ENCODE results near the gene FAM193A.
"Not testable (repeated sequence)": the region's sequence is repeated elsewhere in the genome, so short reads cannot be mapped to it uniquely, and the experiment has no call there.

Gene FAM193A

DNA sequence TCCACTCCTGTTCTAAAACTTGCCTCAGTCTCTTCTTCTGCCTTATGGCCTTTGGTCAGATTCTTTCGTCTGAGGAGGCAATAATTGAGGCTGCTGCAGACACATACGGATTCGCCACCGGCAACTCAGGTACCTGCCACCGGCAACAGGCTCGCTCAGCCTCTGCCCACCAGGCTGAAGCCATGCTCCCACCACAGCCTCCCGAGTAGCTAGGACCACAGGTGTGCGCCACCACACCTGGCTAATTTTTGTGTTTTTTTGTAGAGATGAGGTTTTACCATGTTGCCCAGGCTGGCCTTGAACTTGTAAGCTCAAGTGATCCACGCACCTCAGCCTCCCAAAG lies 193.1 kb downstream of the FAM193A start:
- DNase-seq (ENCODE audit: low spot score), result no peak

DNA sequence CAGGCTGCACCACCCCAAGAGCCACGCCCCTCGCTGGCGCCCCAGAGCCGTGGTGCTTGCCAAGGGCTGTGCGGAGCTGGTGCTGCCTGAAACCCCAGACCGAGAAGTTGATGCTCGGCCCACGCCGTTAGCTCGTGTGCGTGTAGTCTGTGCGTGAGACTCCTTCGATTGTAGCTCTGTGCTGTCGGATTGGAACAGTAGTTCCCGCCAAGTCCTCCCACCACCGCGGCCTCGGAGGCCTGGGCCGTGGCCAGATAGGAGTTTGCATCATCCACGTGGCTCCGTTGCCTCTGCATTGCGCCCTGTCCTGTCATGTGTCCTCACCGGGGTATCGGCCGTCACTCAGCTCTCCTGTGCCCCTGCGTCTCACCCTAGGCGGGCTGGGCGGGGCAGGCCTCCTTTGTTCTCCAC lies 195.5 kb downstream of the FAM193A start:
- no peak for DNase-seq (ENCODE audit: low spot score)

DNA sequence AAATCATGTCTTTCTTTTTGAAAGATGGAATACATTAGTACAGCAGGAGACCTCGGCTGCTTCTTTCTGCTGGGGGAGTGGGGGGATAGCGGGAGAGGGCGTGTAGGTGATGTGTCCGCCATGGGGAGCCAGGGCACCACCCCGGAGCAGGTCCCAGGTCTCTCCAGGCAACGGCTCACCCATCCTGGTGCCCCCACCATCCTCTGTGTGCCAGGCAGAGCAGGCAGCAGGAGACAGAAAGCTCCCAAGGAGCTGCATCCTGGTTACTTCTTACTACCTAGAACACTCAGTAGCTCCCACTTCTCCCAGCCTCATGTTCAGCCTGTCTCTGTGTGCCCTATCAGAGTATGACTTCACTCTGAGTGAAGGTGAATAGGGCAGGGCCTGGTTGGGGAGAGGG lies 196.1 kb downstream of the FAM193A start:
- DNase-seq (ENCODE audit: low spot score), result no peak

DNA sequence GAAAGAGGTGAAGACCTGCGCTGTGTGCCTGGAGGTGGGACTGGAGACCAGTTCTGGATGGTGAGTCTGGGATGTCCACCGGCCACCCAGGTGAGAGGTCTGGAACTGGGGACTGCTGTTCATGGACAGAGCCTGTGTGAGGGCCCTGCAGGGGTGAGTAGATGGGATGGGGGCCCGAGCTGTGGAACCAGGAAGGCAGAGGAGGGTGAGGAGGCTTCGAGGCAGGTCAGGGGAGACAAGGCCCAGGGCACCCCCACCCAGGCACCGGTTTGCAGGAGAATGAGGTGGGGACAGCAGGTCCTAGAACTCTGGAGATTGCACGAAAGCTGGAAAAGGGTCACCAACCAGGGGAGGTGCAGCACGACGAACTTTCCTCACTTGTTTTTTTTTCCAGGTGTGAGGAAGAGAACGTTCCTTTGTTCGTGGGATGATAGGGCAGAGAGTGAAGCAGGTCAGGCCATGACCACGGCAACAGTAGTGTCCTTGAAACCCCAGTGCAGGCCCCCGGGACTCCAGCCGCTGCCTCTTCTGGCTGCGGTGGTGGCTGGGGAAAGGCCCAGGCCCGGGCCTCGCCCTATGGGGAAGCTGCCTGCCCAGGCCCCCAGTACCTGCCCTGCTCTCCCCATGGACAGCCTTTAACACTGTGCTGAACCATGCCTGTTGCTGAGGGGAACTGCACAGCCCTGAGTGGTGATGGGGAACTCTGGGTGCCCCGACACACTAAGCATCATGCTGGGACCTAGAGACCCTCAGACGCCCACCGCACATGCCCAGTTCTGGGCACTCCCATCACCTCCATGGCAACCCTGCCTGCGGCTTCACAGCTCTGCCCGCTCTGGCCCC lies 196.8 kb downstream of the FAM193A start:
- DNase-seq (ENCODE audit: low spot score), result no peak

DNA sequence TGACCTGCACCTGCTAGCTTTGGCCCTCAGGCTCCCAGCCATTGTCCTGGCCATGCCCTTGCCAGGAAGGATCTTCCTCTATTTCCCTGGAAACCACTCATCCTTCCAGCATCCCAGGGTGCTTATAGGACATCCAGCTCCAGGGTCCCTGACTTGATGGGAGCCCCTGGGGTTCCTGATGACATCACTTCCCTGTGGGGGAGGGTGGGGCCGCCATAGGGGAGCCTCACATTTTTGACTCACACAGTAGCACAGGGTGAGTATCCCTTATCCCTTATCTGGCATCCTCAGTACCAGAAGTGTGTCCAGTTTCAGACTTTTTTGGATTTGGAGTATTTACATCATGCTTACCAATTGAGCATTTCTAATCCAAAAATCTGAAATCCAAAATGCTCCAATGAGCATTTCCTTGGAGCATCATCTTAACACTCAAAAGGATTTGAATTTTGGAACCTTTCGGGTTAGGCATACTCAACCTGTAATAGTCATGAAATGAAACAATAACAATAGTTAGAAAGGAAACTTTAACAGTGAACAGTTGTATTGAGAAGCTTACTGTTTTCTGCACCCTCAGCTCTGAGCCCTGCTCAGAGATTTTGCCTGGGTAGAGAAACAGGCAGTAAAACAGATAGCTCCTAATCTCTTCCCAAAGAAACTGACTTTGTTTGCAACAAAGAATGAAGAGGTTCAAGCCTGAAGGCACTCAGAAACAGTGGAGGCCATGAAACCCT lies 197.6 kb downstream of the FAM193A start:
- no peak for DNase-seq (ENCODE audit: low spot score)

DNA sequence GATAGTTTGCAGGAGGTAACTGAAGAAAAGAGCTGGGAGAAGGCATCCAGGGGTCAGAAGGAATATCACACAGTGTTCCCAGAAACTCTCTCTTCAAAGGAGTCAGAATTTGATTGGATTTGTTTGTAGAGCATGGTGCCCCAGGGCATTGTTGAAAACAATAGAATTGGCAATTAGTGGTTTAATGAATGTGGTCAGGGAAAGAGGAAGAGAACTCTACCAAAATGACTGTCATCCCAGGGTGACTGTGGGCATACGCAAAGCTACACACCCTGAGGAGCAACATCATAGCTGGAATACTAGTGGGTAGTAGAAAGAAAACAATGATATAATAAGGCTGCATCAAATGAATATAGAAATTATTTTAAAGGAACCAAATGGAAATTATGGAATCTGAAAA lies 198.2 kb downstream of the FAM193A start:
- DNase-seq (ENCODE audit: low spot score), result no peak

DNA sequence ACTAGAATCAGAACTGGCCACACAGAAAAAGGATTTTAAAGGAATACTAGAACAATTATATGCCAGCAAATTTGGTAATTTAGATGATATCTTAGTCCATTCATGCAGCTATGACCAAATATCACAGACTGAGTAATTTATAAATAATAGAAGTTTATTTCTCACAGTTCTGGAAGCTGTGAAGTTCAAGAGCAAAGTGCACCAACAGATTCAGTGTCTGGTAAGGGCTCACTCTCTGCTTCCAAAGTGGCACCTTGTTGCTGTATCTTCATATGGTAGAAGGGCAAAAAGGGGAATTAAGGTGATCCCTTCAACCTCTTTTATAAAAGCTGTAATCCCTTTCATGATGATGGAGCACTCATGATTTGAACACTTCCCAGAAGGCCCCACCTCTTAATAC lies 199.4 kb downstream of the FAM193A start:
- DNase-seq (ENCODE audit: low spot score), result no peak

DNA sequence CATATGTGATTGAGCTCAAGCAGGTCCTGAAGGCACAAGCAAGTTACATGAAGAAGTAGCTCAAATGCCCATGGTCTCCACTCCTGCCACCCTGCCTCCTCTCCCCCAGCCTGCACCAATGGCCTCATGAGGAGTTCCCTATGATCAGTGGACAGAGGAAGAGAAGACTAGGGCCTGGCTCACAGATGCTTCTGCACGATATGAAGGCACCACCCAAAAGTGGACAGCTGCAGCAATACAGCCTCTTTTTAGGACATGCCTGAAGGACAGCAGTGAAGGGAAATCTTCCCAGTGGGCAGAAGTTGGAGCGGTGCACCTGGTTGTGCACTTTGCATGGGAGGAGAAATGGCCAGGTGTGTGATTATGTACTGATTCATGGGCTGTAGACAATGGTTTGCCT lies 201.8 kb downstream of the FAM193A start:
- not testable (repeated sequence) for DNase-seq (ENCODE audit: low spot score)

DNA sequence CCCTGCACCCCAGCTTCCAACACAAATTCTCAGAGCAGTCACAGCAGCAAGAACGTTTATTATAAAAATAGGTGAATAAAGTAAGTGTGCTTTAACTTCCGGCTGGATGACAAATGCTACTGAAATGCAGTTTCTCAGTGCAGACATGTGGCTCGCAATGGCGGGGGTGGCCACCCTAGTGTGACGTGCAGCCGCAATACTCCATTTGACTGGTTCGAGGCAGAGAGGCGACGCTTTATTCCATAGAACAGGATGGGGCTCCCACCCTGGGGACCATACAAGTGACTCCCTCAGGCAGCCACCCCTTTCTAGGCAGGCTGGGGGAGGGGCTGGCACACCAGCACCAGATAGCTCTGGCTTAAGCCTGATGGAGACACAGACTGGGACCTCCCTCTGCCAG lies 205.2 kb downstream of the FAM193A start:
- DNase-seq (ENCODE audit: low spot score), result no peak

DNA sequence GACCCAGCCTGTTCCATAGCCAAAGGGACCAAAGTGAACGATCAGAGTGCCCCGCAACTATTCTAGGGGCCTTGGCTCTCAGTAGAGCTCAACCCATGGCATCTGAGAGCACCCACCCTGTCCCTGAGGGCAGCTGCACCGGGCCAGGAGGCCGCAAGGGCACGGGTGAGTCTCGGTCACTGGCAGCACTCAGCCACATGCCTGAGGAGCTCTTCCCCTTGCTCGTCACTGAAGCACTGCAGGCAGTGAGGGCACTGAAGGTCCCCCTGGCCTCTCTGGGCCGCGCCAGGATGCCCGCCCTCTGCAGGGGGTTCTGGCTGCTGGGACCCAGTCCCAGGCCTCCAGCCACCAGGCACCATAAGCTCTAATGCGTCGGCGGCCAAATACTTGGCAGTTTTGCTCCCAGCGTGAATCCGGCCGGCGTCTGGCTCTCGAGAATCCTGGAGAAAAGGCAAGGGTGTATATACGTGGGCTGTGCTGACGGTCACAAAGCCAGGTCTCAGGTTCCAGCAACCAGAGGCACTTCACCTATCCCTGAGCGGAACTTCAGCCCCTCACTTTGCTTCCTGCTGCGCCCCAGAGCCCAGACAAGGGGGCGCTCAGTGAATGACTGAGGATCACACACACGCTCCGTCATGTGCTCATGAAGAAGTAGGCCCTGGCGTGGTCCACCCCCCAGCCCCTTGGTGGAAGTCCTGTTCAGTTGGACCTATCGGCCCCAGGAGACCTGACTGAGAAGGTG lies 205.8 kb downstream of the FAM193A start:
- DNase-seq (ENCODE audit: low spot score), result no peak

DNA sequence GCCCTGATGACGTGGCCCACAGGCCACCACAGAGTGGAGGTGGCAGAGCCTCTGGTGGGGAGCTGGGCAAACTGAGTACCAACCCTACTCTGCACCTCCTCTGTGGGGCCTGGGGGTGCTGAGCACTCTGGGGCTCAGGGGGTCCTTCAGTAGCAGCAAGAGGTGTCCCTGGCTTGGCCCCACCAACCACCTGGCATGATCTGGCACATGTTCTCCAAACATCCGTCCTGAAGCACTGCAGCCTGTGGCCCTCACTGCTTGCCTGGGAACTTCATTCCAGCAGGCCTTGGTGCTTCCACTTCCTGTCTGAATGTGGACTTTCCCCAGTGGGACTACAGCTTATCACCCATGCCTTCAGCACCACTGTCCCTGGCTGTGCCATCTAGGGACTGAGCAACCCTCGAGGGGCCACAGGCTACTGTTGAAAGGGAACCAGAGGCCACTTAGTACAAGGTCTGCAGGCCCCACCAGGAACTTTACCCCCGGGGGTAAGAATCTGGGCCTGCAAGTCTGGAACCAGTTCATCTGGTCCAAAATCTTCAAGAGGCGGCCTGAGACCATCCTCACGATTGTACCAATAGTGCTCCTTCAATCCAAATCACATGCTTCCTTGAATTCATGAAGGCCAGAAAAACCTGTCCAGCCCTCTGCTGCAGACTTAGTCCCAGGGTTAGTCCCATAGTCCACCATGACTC lies 206.5 kb downstream of the FAM193A start:
- DNase-seq (ENCODE audit: low spot score), result no peak

DNA sequence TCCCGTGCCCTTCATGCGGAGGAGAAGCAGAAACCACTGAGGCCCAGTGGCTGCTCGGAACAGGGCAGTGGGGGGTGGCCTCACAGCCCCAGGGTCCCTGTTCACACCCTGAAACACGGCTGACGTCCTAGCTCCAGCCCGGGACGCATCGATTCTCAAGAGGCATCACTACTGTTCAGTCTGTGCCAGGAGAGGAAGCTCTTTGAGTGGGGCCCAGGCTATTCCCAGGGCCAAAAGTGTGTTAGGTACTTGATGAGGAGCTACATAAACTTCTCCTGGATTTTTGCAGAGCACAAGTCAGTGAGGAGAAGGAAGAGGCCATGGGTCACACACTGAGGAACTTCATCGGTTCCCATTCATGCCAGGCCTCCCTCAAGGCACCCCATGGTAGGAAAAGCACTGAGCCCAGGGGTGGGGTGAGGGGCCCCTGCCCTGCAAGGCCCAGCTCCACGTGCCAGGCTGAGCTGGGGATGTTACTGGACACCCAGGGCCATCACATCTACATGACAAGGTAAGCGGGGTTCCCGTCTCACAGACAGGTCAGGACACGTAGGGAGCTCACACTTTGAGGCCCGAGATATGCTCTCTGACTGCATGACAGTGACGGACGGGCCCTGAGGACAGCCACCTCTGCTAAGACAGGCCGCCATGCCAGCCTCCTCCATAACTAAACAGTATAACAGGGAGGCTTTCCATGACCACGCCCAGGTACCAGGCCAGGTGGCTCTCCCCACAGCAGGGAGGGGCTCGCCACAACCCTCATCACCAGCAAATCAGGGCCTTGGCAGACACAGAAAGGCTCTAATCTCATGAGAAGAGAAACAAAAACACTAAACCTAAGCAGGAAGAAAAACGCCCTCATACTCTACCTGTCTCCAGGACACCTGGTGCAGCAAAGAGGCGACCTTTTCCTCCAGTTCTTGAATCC lies 207.3 kb downstream of the FAM193A start:
- peak; percentile 2 for DNase-seq (ENCODE audit: low spot score)

DNA sequence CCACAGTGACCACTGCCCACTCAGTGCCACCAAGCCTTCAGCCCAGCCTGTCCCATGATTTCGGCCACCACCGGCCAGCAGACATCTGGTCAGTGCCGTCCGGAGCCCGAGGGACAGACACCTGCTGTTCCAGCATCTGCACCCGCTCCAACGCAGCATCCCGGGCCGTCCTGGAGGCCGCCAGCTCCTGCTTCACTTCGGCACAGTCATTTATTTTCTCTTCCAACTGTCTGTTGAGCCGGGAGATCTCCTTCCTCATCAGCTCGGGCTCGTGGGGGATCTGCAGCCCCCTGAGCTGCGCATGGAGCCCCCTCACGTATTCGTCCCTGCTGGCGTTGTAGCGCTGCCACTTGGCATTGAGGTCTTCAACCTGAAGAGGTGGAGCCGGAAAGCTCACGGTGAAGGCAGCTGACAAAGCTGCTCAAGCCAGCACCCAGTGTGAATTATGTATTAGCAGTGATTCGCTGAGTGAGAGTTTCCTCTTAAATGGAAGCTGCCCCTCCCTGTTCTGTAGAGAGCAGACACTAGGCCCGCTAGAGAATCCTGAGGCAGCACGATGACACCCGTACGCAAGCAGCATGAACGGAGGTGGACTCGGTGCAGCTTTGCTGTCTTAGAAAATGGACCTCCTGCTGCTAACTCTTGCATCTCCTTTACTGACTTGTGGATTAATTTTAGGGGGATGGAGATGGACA lies 208.3 kb downstream of the FAM193A start:
- DNase-seq (ENCODE audit: low spot score), result no peak

DNA sequence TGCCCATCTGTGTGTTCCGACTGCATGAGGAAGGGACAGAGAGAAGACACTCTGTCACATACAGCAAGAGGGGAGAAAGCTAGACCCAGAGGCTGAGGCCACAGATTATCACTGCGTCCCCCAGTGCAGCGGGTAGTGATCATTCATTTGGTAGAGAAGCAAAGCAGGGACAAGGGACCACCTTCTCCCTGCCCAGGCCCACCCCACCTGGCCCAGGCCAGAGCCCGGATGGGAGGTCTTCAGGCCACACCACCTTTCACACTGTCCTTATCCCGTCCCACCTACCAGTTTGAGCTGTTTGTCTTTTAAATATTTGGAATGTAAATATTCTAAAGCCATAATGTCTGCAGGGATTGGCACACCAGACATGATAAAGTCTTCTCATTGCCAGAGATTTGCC lies 209.1 kb downstream of the FAM193A start:
- no peak for DNase-seq (ENCODE audit: low spot score)

DNA sequence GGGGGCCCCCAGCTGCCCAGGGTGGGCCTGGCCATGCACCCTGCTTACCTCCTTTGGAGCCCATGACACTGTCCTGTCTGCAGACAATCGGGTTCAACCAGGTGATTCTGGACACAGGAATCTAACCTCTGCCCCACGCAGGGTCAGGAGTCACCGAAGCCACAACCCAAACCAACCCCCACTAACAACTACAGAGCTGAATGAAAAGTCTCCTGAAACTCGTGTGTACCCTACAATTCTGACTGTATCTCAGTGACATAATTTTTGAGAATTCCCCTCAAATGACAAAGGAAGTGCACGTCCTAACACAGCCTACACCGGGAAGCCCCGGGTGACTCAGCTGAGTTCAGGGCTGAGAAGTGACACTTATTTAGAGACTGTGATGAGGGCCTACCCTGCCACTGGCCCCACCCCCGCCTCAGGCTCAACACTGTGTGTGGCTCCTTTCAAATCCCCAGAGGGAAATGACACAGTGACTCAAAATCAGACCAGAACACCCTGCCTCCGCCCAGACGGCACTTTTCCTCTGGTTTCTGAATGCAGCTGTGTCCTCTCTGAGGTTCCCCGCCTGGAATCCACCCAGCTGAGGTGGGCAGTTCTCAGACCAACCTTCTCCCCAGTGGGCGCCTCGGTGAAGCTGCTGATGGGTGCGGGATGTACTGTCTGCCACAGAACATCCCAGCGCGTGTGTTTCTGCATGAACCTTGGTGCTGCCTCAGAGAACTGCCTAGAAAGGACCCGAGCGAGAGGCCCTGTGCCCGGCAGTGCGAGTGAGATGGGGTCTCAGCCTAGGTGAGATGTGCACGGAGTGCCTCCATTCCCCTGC lies 209.7 kb downstream of the FAM193A start:
- peak; percentile 70 for DNase-seq (ENCODE audit: low spot score)

DNA sequence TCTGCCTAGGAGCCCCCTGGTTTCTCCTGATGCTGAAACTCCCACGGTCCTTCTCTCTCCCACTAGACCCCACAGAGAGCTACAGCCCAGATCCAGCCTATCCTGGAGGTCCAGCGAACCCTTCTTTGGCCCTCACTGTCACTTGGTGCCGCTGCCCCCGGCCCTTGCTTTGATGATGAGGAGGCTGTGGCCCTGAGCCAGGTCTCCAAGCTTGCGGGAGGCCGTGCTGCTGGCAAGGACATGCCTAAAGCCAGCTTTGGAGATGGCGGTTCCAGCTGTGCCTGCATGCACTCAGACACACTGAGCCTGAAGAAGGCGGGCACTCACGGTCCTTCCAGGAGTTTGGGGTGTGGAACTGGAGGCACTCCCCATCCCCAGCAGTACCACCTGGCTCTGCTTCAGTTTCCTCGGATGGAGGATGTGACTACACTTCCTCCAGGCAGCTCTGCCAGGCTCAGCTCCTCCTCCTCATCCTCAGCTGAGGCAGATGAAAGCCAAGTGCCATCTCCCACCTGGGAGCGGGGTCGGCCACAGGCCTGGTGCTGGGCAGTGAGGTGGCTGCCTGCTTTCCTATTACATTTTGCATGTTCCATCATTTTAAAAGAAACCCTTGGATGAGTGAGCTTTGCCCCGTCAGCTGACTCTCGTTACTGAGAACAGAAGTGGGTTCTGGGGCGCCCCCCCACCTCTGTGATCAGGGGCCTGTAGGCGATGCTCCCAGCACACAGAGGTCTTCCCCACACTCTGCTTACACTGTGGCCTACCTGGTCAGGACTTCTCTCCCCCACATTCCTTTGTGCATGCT lies 210.6 kb downstream of the FAM193A start:
- DNase-seq (ENCODE audit: low spot score), result no peak

DNA sequence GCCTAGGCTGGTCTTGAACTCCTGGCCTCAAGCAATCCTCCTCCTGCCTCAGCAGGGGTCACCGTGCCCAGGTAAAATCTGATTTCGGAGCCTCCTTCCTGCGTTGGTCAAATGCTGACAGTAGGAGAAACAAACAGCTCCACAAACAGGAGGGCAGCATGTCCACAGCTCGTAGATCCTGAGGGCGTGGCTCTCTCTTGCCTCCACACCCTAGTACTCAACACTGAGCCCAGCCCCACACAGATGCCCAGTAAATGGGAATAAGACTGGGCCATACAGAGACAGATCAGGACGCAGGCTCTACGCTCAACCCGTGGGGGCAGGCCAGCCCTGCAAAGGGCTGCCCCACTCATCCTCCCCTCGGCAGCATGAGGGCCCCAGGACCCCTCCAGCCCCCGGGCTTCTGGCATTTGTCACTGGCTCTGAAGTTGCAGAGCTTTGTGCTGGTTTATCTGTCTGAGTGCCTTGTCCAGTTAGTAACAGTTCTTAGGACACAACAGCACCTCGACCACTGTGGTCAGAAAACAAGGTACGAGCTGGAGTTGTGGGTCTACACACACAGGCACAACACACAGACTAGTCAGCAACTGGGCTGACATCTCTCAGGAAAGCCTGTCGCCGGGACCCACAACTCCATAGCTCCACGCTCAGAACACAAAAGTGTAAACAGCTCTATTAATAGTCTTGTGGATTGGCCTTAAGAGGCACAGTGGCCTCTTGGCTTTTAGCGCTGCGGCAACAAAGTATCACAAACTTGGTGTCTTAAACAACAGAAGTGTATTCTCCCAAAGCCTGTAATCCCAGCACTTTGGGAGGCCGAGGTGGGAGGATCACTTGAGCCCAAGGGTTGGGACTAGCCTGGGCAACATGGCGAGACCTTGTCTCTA lies 214.5 kb downstream of the FAM193A start:
- no peak for DNase-seq (ENCODE audit: low spot score)

DNA sequence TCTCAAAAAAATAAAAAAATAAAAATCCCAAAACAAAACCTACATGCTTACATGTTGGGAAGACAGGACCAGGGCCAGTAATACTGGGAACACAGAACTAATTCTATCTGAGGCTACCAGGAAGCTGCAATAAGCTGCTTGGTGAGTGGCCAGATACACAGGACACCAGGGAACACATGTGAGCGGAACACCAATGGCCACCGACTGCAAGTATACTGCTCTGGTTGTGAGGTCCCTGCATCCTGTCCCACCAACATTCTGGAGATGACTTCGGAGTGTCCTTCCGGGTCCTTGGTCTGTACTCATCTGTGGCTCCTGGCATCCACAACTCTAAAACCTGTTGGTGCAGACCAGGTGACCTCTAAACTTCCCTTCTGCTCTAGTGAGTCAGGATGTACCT lies 217.0 kb downstream of the FAM193A start:
- DNase-seq (ENCODE audit: low spot score), result no peak

Data from AG20443 (cell line).